ENCODE measurements around the gene KLLN. TPM values are rescaled to one million over a fixed set of nuclear protein-coding genes. Genes with fewer than 3 reads are reported as not detected.

KLLN gene
- total RNA-seq, 1 experiment from 2014 or later: 1.4 TPM

- peaks cover 9% of the 10 kb centered on the region; the same call in 1 of the 2 replicates for H4K20me1 ChIP-seq (ENCODE audit: insufficient read depth)
- H3K79me2 ChIP-seq (ENCODE audit: insufficient read depth, low read length): peaks cover 31% of the 10 kb centered on the region
- H2AFZ ChIP-seq (ENCODE audit: low read depth, low read length, poor library complexity, severe bottlenecking): peak overlapping the region; percentile 71
- ChIA-PET RAD21 (ENCODE audit: low non-redundant PET in 1 of 2, low total read pairs in 2 of 2, uncharacterized antibody in 2 of 2, unreplicated experiment in 2 of 2) (no interaction called here), POLR2A (interaction anchor here (1.0 to 2.8 kb wide), 7 partner anchors 8 to 527 kb away, joined by 3 to 16 read pairs (median 12); partner anchors contain the start of gene ATAD1), CTCF (interaction anchor here (2.6 to 3.1 kb wide), 3 partner anchors 11 to 528 kb away, joined by 10 to 20 read pairs (median 12); no protein-coding TSS in a partner anchor)
- H3K4me3 ChIP-seq (replicated peaks in 1 of 2; ENCODE audit: low read depth in 1 of 2, low read length in 2 of 2): peak overlapping the region; percentile 84 to 93
- intact Hi-C loops (cut with micrococcal nuclease): loop anchor here (5.0 kb wide), 1 partner anchor 204 kb away; the partner anchor contains the start of gene PAPSS2
- H3K9ac ChIP-seq (ENCODE audit: low read length): peak overlapping the region; percentile 88
- H3K36me3 ChIP-seq (ENCODE audit: control insufficient read depth in 1 of 2, insufficient read depth in 2 of 2, low read length in 2 of 2): no peaks in the 10 kb centered on the region
- H3K4me2 ChIP-seq (ENCODE audit: low read length): peak overlapping the region; percentile 97
- DNase-seq (ENCODE audit: low read depth, low spot score) (no peak), ATAC-seq (no peak)
- no peaks in the 10 kb centered on the region for H3K27me3 ChIP-seq (ENCODE audit: insufficient read depth, low read length)
- no peaks in the 10 kb centered on the region for H3K9me2 ChIP-seq (ENCODE audit: insufficient read depth)
- peaks cover 14 to 26% of the 10 kb centered on the region in 2 experiments; a peak in 3 of 4 replicates for H3K4me1 ChIP-seq (ENCODE audit: control insufficient read depth in 1 of 2, insufficient read depth in 2 of 2, low read length in 2 of 2)
- H3K27ac ChIP-seq (ENCODE audit: low read depth, low read length): peak overlapping the region; percentile 94
- TSS peak; percentile 73 for BruUV-seq (replicated peaks)
- no peak for TF ChIP-seq TCF7L2 (IDR thresholded peaks at IDR 0.05; ENCODE audit: borderline replicate concordance, extremely low read depth, insufficient read depth, insufficient read length)
- TF ChIP-seq FOSL1 (IDR thresholded peaks at IDR 0.05; ENCODE audit: low read depth): no peak
- TF ChIP-seq SIN3A (IDR thresholded peaks at IDR 0.05; ENCODE audit: low read depth): no peak
- no peak for TF ChIP-seq SRF (IDR thresholded peaks at IDR 0.05; ENCODE audit: low read depth)
- TF ChIP-seq CEBPB (IDR thresholded peaks at IDR 0.05; ENCODE audit: low read depth): no peak
- TF ChIP-seq REST (IDR thresholded peaks at IDR 0.05; ENCODE audit: low read depth): no peak
- no peak for TF ChIP-seq ATF3 (IDR thresholded peaks at IDR 0.05)
- no peak for TF ChIP-seq CTCF (IDR thresholded peaks at IDR 0.05 in 2 of 3, conservative IDR thresholded peaks at IDR 0.05 in 1 of 3; ENCODE audit: borderline replicate concordance in 1 of 3, insufficient read depth in 1 of 3, low read depth in 2 of 3, low read length in 2 of 3)
- TF ChIP-seq ELF1 (IDR thresholded peaks at IDR 0.05; ENCODE audit: borderline replicate concordance, low read depth): no peak
- TF ChIP-seq JUND (IDR thresholded peaks at IDR 0.05): no peak
- H3K9me3 ChIP-seq (ENCODE audit: control insufficient read depth in 1 of 2, insufficient read depth in 1 of 2, low read depth in 1 of 2, low read length in 2 of 2): no peaks in the 10 kb centered on the region
Measured at GRCh38 chr10:87861566-87861952, 1.8 kb downstream of the KLLN start.

Measured in HCT116 (cell line).